CD4-positive, alpha-beta T cell treated with Interleukin-15 for 4 hours (primary cell): ENCODE results near the gene COL16A1.

Source experiments
- DNase-seq: peaks from one replicate; pipeline ENCODE4 v3.0.0-alpha.2; 2020; ENCODE audit warnings: low spot score

Gene COL16A1

DNA sequence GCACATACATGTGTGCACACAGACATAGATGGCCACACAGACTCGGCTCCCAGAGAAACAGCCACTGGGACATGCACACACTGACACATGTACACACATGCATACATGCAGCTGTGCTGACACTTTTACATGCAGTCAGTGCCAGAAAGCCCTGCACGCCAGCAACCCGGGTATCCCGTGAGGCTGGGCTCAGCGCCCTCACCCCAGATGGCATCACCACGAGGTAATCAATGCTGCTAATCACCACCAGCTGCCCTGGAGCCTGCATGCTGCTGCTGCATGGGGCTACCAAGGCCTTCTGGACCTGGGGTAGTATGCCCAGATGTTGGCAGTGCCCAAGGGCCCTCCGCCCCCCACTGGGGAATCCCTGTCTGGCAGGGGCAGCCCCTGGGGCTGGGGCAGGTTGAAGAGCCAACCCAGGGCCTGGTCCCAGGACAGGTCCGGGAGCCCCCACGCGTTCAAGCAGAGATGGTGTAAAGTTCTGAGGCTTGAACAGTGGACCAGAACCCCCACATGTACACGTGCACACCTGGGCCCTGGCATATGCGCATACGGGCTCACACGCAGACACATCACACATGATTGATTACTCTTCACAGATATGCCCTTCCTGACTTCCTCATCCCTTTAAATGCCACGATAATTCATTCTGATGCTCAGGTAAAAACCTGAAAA lies 2.7 kb upstream of the COL16A1 start:
- no peak for DNase-seq

DNA sequence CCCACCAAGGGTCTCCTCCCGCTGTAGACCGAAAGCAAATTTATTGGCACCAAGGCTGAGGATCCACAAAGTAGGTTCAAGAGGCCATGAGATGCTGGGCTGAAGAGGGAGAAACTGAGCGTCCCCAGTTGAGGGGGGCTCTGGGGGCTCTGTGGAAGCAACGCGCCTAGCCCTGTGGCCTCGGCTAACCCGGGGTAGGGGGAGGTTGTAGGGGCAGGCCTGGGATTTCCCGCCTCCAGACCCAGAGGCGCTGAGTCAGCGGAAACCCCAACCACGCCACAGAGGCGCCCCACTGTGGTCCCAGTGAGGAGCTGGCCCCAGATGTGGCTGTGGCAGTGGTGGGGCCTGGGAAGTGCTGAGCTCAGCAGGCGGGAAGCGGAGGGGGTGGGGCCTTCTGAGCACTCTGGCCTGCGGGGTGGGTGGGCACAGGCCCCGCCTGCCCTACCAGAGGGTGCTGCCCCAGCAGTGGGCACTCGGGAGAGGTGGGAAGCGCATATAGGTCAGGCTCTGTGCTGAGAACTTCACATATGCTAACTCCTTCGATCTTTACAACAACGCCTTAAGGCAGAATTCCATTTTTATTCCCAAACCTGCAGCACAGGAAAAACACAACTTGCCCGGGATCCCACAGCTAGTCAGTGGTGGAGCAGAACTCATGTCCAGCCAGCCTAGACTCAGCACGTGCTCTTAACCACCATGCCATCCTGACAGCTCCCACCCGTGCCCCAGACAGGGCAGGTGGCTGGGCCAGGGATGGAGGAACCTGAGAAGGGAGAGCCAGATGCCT lies 1.5 kb upstream of the COL16A1 start:
- peak; percentile 50 for DNase-seq

DNA sequence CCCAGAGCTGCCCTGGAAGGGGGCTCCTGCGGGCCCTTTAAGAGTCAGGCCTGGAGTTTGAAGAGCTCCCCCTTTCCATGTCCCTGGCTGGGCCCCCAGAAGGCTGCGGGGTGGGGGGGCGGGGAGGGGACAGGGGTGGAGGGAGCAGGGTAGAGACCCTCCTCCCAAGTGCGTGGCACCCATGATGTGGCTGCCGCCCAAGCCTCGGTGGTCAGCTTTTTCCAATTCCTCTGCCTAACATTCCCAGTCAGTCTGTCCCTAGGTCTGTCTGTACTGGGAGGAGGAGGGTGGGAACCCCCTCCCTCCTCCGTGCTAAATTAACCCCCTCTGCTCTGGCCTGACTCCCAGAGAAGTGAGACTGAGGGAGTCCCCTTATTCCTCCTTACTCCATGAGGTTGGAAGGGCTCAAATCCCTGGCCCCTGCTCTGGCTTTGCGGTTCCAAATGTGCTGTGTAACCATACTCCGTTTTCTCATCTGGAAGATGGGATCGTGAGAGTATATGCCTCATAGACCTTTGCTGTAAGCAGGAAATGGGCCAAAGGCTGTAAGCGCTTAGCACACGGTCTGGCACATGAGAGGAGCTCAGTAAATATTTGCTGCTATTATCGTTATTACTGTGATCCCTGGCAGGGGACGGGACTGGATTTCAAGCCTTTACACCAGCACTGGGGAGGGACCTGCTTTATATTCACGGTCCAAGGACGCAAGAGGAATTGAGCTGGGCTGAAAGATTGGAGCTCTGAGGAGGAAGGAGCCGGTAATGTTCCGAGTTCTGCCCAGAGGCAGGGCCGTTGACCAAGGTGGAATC lies 658 bp upstream of the COL16A1 start:
- no peak for DNase-seq

DNA sequence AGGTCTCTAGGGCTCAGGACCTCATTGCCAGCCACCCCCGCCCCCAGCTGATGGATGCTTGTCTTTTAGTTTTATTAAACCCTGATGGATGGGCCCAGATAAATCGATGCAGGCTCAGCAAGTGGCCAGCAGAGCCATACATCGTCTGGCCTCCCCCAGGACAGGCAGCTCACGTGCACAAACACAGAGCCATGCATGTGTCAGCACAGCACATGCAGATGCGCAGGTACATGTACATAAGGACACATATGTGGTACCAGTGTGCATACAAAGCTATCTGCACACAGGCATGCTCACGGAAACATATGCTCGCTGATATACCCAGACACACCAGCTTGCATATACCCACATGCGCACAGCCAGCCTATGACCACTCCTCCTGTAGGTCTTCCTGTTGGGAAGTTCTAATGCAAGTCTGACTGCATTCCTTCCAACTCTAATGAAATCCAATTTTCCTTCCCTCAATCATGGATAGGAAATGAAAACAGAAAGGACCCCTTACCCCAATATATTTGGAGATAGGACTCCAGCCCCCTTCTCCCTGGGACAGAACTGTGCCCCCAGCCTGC lies 897 bp downstream of the COL16A1 start:
- no peak for DNase-seq

DNA sequence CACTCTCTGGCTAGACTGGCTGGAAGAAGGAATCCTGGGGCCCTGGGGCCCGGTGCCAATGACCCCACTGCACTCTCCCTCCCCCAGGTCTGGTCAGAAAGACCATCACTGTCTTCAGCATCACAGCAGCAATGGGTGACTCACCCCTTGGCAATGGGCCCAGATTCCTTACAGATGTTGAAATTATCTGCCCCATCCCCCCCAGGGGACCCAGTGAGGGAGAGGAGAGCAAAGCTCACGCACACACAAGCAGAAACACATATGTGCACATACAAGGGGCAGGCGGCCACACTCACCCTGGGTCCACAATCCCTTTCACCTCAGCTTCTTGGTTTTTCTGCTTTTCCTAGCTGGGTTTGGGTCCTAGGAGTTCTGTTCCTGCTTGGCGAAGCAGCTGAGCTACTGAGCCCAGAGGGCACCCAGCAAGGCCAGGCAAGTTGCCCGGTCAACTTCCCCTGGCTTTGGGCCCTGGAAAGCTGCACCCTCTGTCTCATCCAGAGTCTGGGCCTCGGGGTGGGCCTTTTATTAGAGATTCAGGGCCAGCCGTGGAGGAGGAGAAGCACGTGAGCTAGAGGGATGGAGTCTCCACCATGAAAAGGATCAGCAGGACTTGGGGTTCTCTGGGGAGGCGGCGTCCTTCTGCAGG lies 2.6 kb downstream of the COL16A1 start:
- DNase-seq, result peak; percentile 32

DNA sequence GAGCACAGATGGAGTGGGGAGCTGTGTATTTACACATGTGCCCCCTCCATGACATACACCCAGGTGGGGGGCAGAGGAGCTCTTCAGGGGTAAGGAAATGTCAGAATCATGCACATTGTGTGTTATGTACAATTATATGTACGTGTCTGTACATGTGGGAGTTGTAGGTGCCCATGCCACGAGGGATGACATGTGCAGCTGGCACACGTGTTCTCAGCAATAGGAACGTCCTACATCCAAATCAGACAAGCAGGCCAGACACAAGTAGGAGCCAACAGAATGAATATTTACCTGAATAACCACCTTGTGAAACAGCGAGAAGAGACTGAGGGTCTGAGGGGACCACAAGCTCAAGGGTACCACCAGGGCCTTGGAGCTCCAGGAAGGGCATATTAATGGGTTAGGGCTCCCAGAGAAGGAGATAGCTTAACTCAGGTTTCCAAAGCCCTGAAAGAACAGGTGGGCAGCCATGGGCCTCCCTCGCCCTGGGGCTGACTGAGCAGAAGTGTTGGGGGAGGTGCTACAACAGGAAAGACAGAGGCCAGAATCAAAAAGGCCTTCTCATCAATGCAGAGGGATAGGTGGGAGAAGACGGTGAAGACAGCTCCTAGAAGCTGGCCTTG lies 3.2 kb downstream of the COL16A1 start:
- no peak for DNase-seq

DNA sequence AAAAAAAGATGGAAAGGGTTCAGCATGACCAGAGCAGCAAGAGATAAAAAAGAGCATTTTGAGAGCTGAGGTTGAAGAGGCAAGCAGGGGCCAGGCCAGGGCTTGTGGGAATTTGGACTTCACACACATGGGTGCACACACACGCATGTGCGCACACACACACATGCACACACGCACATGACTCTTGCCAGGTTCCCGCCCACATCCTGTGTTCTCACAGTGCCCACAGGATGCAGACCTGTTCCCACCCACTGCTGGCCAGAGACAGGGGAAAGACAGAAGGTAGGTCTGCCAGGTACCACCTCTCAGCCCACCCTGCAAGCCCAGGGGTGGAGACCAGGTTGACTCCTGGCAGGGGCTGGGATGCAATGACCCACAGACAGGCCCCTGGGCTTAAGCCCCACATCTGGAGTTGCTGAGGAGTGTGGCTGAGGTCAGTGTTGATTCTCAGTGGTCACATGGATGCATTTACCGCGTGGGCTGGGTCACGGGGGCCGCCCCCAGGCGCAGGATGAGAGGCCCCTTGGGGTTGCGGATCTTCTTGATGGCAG lies 4.4 kb downstream of the COL16A1 start:
- DNase-seq, result peak; percentile 16

DNA sequence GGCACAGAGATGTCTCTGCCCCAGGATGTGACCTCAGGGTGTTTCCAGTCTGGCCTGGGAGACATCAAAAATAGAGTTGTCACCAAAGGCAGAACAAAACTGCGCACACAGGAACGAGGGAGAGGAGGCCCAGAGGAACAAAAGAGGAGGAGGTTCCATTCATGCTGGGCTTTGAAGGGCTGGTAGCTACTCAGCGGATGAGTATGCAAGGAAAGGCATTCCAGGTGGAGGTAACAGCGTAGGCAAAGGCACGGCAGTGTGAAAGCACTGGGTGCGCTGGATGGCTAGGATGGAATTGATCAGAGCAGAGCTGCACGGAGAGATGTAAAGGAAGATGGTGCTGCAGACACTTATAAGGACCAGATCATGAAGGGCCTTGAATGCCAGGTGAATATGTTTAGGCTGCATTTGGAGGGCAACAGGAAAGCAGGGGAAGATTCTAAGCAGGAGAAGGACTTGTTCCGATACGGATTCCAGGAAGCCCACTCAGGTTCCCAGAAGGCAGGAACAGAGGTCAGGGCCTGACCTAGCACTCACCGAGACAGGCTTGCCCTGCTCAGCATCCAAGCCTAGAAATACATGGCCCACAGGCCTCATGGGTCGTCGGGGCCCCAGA lies 6.3 kb downstream of the COL16A1 start:
- no peak for DNase-seq

DNA sequence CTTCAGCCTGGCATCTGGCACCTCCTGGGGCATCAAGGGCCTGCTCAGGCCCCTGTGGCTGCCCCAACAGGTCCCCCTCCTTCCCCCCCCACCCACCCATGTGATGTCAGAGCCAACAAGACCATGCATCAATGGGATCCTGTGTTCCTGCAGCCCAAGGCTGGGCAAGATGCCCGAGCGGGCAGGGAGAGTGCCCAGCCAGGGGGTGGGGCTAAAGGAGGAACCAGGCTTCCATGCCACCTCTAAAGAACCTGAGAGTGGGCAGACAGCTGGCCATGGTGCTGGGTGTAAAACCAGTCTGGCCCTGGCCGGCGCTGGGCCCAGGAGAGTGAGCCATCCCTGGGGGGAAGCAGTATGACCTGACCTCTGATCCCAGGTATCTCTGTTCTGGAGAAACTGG lies 7.6 kb downstream of the COL16A1 start:
- DNase-seq, result no peak

DNA sequence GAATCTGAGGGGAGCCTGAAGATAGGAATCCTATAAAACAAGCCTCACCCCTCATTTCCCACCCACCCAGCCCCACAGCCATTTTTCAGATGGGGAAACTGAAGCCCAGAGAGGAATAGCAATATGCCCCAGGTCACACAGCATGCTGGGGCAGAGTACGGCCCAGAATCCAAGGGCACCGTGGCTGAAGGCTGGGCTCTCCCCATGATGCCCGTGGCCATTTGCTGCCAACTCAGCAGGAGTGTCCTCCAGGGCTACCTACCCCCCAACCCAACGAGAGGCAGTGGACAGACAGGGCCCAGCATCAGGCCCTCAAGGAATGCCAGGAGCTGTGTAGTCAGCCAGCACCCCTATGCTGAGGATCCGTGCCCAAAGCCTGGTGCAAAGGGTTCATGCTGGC lies 8.5 kb downstream of the COL16A1 start:
- no peak for DNase-seq

DNA sequence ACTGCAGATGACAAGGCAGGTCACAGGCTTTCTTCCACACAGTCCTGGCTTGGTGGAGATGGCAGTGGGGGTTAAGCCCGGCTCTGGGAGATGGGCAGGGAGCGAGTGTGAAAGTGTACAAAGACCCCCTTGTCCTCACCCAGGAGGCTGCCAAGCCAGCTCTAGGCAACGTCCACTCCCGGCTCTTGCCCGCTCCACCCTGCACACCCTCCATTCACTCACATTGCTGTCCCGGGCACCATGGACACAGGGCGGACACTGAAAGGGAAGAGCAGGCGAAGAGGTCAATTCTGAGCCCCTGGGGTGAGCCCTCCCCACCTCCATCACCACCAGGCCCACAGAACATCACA lies 8.9 kb downstream of the COL16A1 start:
- DNase-seq, result no peak

DNA sequence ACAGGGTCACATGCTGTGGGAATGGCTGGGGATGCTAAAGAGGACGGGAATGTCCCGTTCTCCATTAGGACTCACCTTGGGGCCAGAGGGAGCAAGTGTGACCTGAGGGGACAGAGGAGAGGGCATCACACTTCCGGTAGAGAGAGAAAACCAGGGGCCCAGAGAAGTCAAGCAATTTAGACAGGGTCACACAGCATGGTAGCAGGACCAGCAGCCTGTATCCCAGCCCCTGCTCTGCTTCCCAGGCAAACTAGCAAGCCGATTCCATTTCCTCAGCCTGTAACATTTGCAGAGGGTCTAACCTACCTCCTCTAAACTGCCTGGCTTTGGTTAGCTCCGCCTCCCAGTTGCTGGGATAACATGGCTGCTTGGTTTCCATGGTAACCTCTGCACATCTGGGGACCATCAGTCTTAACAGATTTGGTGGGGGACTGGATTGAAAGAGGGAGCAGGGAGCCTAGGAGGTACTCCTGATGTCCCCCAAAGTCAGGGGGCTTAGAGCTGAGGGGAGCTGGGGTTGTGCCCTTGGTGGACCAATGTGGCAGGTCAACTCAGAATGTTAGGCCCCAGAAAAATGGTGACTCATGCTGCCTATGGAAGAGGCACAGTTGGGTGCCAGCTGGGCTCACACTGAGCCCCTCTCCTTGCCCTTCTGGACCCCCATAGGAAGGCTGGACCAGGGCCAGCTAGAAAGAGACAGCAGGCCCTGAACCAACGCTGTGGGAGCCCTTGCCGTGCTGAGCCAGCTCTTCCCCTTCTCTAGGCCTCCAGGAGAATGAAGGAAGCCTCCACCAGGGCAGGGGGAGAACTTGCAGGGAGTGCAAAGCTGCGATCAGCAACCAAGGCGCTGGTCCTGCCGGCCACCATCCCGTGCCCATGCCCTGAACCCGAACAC lies 9.5 kb downstream of the COL16A1 start:
- no peak for DNase-seq

DNA sequence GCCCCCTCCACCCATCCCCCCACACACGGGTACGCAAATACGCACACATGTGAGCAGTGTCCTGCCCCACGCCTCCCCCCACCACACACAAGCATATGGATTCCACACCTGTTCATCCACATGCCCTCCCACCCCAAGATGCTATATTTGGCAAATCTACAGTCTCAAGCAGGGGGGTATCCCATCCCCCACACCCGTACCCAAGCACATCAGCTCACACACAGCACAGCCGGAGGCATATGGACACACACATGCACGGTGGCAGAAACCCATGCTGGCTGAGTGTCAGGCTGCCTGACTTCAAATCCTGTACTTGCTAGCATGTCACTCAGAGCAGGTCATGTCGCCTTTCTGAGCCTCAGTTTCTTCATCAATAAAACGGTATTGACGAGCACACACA lies 10.6 kb downstream of the COL16A1 start:
- DNase-seq, result no peak

DNA sequence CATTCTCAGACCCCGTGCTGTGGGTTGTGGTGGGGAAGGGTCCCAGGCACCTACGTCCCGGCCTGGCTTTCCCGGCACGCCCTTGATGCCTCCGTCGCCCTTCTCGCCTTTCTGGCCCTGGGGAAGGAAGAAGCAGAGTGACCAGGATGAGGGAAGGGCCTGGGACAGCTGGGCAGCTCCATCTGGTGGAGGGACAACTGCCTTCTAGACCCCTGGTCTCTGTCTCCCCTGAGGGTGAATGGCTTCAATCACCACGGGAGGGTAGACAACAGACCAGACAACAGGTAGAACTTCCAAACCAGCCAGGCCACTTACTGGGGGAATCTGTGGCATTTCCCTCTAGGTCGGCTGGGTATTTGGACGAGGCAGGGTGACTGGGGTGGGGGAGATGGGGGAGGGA lies 11.9 kb downstream of the COL16A1 start:
- DNase-seq, result no peak

DNA sequence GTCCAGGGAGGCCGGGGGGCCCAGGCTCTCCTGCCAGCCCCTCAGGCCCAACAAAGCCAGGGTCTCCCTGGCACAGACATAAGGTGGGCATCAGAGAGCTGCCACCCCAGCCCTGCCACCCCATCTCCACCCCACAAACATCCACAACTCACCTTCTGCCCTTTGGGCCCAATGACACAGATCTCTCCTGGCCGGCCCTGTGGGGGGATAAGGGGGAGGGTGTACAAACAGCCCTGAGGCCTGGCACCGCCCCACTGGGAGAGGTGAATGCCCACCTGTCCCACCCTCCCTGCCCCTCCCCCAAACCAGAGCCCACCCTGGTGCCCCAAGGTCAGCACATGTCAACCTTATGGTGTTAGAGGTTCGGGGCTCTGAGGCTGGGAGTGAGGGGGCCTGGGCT lies 12.4 kb downstream of the COL16A1 start:
- no peak for DNase-seq

DNA sequence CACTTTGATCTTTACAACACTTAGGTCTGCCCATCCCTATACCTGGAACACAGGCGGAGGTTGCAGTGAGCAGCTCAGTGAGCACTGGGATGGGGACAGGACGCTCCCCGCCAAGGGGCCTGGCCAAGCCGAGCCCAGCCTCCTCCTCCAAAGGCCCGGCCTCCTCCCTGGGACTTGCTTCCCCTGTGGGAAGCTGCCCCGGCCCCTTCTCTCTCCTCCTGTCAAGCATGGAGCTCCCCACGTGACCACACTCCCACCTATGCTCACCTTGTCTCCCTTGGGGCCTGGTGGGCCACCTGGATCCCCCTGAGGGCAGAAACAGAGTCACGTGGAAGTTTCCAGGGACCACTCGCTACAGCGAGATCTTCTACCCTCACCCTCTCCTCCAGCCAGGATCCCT lies 12.9 kb downstream of the COL16A1 start:
- no peak for DNase-seq

DNA sequence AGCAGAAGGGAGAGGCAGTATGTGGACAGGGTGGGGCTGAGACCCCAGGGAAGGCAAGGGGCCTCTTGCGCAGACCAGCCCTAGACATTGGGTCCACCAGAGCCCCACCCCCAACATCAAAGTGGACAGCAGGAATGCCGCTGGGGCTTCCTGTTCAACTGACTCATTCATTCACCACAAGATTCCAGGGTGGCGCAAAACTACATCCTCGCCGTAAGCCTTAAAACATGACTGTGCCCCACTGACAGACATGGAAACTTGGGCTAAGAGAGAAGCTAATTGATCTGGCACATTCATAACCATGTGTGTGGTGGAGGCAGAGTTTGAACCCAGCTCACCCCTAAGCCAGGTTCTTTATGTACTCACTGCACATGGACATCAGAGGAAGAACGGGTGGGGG lies 14.0 kb downstream of the COL16A1 start:
- DNase-seq, result no peak

DNA sequence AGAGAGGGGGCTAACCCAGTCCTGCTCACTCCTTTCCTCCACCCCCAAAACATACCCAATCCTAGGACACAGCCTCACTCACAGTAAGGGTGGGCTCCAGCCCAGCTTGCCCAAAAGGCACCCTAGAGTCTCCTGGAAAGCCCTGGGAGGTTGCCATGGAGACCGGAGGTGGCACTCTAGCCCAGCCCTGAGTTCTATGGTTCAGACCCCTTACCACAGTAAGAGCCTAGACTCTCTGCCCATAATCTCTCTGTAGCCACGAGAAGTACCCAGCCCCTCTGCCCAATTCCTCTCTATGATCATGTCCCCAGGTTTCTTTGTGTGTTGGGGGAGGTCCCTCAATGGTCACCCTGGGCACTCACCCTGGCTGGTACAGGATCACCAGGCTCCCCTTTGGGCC lies 14.4 kb downstream of the COL16A1 start:
- DNase-seq, result no peak

DNA sequence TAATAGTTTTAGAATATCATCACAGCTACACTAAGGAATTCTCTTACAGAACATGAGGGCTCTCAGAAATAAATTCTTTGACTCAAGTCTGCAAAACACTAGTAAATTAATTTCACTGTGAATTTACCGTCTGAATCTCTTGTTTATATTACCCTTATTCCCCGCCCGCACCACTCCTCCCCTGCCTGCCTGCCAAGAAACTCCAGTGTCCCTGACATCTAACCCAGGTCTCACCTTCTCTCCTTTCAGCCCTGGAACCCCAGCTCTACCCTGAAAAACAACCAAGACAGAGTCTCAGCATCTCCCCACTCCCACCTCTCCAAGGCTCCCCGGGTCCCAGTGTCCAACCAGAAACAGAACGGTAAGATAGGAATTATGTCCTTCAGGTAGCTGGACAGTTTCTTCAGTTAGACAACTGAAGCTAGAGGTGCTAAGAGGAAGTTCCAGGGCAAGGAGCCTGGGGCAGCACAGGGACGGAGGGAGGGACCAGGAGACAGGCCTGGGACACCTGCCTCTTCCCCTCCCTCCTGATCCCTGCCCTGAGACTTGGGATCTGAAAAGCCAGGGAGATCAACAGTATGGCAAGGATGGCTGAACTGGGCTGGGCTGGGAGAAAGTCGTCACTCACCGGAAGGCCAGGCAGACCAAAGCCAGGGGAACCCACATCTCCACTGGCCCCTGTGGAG lies 15.4 kb downstream of the COL16A1 start:
- DNase-seq, result no peak
